KG1 (cell line): ENCODE measurements around the gene PBRM1.
"Not testable (repeated sequence)": the region's sequence is repeated elsewhere in the genome, so short reads cannot be mapped to it uniquely, and the experiment has no call there.

ENCODE experiments used
- DNase-seq: peaks from one replicate; lab custom pipeline; 2025; lab: John Stamatoyannopoulos, UW

The PBRM1 gene

DNA sequence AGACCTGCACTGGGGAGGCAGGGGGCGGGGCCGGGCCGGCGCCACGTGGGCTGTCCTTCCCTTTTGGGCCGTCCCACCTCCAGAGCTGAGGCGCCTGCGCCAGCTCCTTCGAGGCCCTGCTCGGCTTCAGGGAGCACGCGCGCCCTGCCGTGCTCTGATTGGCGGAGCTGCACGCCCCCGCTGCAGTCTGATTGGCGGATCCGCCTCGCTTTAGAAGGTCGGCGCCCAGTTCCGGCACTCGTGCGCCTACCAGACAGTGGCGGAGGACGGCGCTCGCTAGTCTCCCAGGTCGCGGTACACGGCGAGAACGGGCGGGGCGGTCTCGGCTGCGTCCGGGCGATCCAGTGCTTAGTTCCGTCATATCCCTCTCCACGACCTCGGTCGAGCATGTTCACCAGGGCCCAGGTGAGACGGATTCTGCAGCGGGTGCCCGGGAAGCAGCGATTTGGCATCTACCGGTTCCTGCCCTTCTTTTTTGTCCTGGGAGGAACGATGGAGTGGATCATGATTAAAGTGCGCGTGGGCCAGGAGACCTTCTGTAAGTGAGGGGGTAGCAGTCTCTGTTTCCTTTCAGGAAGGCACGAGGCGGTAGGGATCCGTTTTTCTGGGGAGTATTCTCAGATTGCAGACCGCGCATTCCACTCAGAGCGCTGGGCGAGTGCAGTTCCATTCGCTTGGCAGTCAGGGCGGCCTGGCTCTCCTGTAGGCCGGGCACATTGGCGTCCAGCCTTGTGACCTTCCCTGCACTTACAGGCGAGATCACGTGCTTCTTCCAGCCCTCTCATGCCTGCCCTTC, 149.1 kb downstream of the PBRM1 start, which contains the start of gene UQCC5:
TSS of gene UQCC5 (plus strand) at position 237 of the 796 bp plus-strand sequence. CDS start at position 388, 151 bp downstream.
- DNase-seq, result peak; percentile 98

- DNase-seq, result no peak
These were observed 149.7 kb downstream of the PBRM1 start for GRCh38 chr3:52536112-52536368.

DNA sequence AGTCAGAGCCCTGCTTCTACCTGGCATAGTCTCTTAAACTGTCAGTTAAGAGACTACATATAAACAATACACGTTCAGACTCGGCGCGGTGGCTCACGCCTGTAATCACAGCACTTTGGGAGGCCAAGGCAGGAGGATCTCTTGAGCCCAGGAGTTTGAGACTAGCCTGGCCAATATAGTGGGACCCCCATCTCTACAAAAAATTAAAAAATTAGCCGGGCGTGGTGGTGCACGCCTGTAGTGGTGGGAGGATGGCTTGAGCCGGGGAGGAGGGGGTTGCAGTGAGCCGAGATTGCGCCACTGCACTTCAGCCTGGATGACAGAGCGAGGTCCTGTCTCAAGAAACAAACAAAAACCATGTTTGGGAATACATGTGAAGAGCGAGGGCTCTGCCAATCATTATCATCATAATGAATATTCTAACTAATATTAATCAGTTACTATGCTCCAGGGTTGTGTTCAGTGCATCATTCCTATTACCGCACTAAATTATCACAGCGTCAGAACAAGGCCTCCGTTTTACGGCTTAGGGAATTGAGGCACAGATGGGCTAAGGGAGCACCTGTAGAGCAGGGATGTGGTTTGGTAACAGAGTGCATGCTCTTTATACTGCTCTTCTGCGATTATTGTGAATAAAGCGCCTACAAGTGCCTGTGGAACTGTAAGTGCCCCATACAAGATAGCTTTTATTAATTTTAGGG, 150.2 kb downstream of the PBRM1 start:
- no peak for DNase-seq

DNA sequence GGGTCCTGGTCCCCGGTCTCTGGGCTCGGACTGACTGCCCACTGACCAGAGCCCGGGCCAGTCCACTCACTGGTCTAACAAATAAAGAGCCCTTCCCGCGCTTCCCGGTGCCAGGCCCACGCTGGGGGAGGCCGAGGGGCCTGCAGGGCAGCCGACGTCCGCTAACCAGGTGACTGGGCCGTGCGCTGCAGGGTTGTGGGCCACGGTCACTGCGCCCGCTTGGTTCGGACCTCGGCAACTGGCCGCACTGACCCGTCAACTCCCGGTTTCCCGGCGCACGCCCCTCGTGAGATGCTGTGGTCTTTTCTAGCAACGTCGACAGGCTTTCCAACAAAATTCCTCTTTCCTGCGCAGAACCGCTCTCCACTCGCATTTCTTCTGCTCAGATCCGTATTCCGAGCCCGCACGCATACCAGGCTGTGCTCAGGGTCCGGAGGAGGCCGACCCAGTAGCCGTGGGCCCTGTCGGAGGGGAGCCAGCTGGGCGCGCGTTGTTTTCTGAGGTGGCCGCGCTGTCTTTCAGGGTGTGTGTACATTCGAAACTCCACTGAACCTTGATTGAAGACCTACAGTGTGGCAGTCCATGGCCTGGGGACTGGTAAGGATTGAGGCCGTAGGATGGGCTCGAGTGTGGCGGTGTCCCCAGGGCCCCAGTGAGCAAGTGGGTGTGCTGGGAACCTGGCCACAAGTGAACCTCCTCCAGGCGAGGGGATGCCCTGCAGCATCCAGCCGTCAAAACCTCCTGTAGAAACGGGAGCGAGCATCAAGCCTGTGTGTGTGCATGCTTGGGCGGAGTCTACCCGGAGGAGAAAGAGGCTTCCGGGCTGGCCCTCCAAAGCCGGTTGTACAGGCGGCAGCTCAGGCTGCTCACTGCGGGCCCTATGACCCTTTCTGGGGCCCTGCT, 151.2 kb downstream of the PBRM1 start:
- DNase-seq, result no peak

DNA sequence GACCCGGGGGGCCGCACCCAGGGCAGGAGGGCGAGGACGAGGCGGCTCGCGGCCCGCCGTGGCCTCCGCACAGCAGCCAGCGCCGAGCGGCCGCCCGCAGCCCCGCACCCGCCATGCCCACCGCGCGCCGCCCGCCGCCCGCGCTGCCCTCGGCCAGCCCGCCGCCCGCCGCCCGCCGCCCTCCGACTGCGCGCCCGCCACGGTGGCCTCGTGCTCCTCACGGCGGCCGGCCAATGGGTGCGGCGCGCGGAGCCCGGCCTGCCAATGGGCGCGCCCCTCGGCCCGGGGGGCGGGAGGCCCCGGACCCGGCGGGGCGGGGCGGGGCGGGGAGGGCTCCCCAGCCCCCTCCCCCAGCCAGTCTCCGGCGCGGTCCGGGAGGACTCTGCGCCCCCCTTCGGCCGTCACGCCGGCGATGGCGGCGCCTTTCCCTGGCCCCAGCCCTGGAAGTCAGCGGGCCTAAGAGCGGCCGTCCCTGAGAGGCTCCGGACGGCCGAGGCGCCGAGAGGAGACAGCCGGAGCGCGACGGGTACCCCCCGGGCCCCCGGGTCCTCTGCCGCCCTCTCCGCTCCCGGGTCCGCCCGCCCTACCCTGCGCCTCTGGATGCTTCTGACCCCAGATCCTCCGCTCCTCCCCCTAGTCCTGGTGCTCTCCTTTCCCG, 152.0 kb downstream of the PBRM1 start, which contains the start of gene NT5DC2:
TSS of gene NT5DC2 (minus strand) at position 235 of the 658 bp plus-strand sequence. CDS start at position 115, 120 bp downstream.
- no peak for DNase-seq

- DNase-seq, result no peak
These were observed 152.7 kb downstream of the PBRM1 start for GRCh38 chr3:52532838-52533622.

GRCh38 chr3:52532517-52532837, 153.2 kb downstream of the PBRM1 start:
- DNase-seq, result no peak

DNA sequence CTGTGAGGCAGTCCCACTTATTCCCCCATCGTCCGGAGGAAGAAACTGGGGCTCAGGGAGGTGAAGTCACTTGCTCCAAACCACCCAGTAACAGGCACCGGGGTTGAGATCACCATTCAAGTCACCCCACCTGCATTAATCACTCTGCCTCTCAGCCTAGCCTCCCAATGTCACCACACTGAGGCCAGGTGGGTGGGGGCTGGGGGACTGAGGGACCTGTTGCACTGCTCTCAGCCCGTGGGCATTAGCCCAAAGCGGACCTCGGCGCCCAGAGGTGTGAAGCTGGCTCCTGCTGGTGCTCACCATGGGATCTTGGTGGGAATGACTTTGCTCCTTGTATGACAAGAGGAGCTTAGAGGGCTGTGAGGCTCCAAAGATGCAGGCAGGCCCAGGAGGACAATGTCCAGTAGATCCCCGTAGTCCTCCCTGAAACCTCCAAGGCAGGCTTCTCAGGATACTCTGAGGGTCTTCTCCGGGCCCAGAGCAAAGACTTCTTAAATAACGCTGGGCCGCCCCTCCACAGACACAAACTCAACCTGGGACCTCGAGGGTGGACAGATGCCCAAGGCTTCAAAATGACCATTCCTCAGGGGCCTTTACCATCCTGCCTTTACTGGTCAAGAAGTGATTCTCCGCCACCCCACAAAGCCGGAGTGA, 153.7 kb downstream of the PBRM1 start:
- DNase-seq, result no peak

DNA sequence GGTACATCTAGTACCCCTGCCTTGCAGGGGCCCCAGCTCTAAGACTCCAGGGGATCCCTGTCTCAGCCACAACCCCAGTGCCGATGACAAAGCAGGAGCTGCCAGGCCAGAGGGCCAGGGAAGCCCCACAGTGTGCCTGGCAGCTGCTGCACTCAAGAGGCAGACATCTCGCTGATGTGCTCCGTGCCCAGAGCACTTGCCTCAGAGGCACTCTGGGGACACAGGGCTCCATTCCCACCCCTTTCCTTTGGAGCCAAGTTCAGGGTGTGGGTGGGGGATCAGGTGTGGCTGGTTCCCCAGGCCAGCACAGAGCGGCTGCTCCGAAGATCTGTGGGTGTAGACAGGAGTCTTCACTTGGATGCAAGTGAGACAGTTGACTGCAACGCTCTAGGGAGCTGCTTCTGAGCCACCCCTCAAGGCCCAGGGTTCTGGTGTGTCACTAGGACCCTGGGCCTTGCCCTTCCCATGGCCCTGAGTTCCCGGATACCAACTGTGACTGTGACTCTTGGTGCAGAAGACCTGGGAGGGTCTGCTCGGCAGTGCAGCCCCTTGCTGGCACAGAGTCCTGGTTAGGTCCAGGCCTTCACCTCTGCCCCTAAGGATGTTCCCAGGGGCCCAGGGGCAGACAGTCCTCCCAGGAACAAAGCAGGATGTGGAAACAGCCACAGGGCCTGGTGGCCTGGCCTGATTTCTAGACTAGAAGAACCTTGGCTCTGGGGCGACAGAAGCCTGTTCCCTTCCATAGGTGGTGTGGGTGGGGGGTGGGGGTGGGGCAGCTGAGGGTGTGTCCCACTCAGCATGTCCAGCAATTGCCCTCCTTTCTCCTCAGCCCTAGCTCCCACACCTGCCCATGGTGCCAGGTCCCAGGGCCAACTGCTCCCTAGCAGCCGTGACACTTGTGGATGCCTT, 154.5 kb downstream of the PBRM1 start:
- no peak for DNase-seq

GRCh38 chr3:52529376-52530333, 156.1 kb downstream of the PBRM1 start:
- no peak for DNase-seq

DNA sequence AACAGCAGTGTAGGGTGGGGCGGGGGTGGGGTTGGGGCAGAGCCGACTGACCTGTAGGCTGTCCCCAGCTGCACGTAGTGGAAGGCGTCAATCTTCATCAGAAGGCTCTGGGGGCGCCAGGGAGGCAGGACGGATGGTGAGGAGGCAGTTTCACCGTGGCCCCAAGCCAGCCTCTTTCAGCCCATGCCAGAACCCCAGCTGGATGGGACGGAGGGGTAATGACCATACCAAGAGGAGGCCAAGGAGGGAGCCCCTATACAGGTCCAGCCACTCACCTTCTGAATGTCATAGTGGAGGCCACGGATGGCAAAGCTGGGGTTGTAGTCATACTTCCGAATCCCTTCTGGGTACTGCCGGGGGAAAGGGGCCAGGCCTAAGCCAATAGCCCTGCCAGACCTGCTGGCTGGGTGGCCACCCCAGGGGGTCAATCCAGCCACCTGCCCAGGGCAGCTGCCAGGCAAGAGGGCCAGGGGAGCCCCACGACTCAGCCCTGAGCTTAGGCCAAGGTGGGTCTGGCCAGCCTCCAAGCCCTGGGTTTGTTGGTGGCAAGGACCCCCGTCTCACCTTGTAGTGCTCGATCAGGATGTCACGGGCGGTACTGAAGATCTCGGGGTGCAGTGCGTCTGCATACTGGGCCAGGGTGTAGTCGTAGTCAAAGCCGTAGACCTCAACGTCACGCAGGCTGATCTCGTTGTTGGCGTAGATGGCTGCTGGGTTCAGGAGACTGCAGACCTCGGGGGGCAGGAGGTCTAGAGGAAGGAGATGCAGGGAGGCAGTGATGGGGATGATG, 156.9 kb downstream of the PBRM1 start:
- DNase-seq, result no peak

DNA sequence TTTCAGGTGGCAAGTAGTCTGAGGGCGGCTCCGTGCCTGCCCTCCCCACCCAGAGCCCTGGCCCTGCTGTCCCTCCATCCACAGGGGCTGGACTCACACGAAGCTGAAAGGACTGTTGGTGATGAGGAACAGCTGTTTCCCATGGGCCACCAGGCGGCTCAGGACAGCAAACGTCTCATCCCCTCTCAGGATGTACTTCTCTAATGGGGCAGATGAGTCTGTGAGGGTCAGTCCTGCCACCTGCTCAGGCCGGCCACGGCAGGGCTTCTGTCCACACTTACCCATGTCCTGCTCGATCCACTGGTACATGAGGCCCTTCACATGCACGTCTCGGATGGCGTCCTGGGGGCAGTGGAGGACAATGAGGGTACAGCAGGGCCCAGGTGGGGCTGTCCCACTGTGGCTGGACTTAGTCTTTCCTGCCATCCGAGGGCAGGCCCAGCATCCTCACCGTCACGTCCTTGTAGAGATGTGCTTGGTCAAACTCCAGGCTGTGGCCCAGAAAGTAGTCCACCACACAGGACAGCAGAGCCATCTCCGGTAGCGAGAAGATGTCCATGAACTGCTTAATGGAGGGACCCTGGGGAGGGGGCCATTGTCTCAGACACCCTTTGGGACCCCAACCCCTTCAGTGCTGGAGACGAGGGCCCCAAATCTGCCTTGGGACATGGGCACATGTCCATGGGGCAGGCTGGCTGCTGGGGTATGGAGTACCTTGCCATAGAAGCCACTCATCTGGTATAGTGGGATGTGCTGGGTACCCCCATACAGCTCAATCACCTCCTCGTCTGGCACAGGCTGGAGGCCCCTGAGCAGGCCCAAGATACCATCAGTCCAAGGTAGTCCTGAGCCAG, 157.8 kb downstream of the PBRM1 start:
- no peak for DNase-seq

GRCh38 chr3:52527039-52527731, 158.5 kb downstream of the PBRM1 start:
- DNase-seq, result no peak

GRCh38 chr3:52526671-52527038, 159.1 kb downstream of the PBRM1 start:
- DNase-seq, result not testable (repeated sequence)

- no peak for DNase-seq
These were observed 159.8 kb downstream of the PBRM1 start for GRCh38 chr3:52525680-52526561.
